Adrenal gland (tissue), 12 donors: ENCODE data around the gene COL6A2. TPM values are rescaled to one million over a fixed set of nuclear protein-coding genes. Genes with fewer than 3 reads are reported as not detected.
A peak's percentile ranks its signal among the peaks of the same experiment; 100 is the strongest.

Experiments used
- DNase-seq, 7 donors: peaks; one replicate each; pipeline ENCODE4 v3.0.0-alpha.2; 2019 to 2020
- H3K27ac ChIP-seq, 5 donors: fragments of 200-600 bp; sonication (generic) in 4 of 5; 1 replicate in 3 of 5; 2 replicates in 2 of 5; pipeline versions ENCODE4 v1.5.1 to v1.8.0; 2016 to 2020; ENCODE audit warnings: mild to moderate bottlenecking in 1 of 5
- H3K27me3 ChIP-seq: fragments of 200-600 bp; 2 replicates; pipeline ENCODE4 v1.8.0; 2021
- H3K36me3 ChIP-seq, 2 donors: fragments of 200-600 bp; replicated peaks in 1 of 2; 1 replicate in 1 of 2; 2 replicates in 1 of 2; pipeline versions ENCODE4 v1.5.1 to v1.8.0; 2018 to 2022
- H3K4me1 ChIP-seq, 2 donors: fragments of 200-600 bp; replicated peaks in 1 of 2; 1 replicate in 1 of 2; 2 replicates in 1 of 2; pipeline versions ENCODE4 v1.5.1 to v1.8.0; 2018 to 2021
- H3K4me3 ChIP-seq, 4 donors: fragments of 200-600 bp; sonication (generic) in 3 of 4; one replicate each; pipeline ENCODE4 v1.5.1; 2016 to 2018
- H3K9me3 ChIP-seq, 3 donors: fragments of 200-600 bp; sonication (generic) in 1 of 3; replicated peaks in 1 of 3; 1 replicate in 2 of 3; 2 replicates in 1 of 3; pipeline versions ENCODE4 v1.5.1 to v1.8.0; 2016 to 2021
- CTCF ChIP-seq, 6 experiments: fragments of 450-650 bp in 4 of 6; fragments of 200-600 bp in 2 of 6; sonication (generic) in 1 of 6; IDR thresholded peaks; 1 replicate in 5 of 6; 2 replicates in 1 of 6; pipeline versions ENCODE4 v1.5.1 to v1.8.0; 2016 to 2021; ENCODE audit warnings: antibody characterized with exemption in 6 of 6, mild to moderate bottlenecking in 2 of 6, moderate library complexity in 1 of 6
- POLR2A ChIP-seq, 2 donors: fragments of 450-650 bp; IDR thresholded peaks; one replicate each; pipeline ENCODE4 v1.6.1; 2017; ENCODE audit warnings: antibody characterized with exemption in 2 of 2, mild to moderate bottlenecking in 2 of 2, moderate library complexity in 1 of 2
- WGBS, 4 donors: extraction: QIAGEN DNeasy Blood & Tissue Kit in 2 of 4; methylation state at CpG; one replicate each; pipeline versions ENCODE4 v1.1.5 to v1.1.7; 2013 to 2017; 5-methylcytosine and 5-hydroxymethylcytosine counted together
- intact Hi-C, 2 donors: fragments of 100-400 bp; cut with DNase I; formaldehyde crosslinking; loops; one replicate each; pipeline versions ENCODE4 v1.14.1 to v1.15.0; 2022 to 2023
- polyA plus RNA-seq, 3 donors: library from polyadenylated mRNA; stranded (reverse); fragments of 200-250 nt in 2 of 3; fragments of 350-450 nt in 1 of 3; fragmentation: Illumina TruSeq in 1 of 3; extraction: RNeasy Lipid Tissue Mini Kit (QIAGEN cat#74804) in 1 of 3; gene quantifications; one replicate each; pipeline ENCODE4 v1.2.3, GENCODE V29; 2013 to 2014
- total RNA-seq, 9 donors: library from RNA; depleted of rRNA in 4 of 9; stranded (reverse); fragments of >200 nt in 4 of 9; fragments of 120-200 nt in 1 of 9; fragmentation: NEBNext Ultra II Directional in 1 of 9; extraction: Animal tissue kit (Norgen Biotek cat#: 25700) in 1 of 9; gene quantifications; one replicate each; pipeline versions ENCODE4 v1.1.0 to v1.2.4, GENCODE V29; 2013 to 2023
- donor health status: healthy with polysubstance abuse.
- donor health status: Bipolar disorder and iron deficiency.
- donor health status: DM: yes; HTN: yes; CAD: no.
- donor health status: DM: no; HTN: no; CAD: no.
- donor health status: DM: no; HTN: no; CAD: no.
- donor health status: DM: yes; HTN: yes; CAD: no.

Gene COL6A2
- total and polyA plus RNA-seq, 12 donors, result 19.0 to 543 (median 181) TPM

DNA sequence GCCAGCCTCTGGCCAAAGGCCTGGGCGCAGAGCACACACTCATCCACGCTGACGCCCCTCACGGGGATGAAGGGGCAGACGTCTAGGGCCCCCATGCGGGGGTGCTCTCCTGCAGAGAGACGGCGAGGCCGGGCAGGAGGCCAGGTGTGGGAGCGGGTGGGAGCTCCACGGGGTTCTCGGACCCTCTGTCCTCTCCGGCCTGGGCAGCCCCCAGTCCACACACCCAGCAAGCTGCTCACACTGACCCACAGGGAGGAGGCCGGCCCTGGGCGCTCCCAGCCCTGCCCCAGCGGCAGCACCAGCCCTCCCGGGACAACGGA lies 55.0 kb downstream of the COL6A2 start:
- 13 to 52% (median 31%) methylated on average over 4 to 18 of the region's 18 CpGs; no CpG with 5 or more reads in 1 of the 4 donors for WGBS, 4 donors
- Histone ChIP-seq H3K9me3 (no peaks in the 10 kb centered on the region), H3K27ac (peak overlapping the region in 1 of 5 donors; percentile 4), H3K36me3 (no peaks in the 10 kb centered on the region), H3K27me3 (no peaks in the 10 kb centered on the region), H3K4me3 (peak overlapping the region in 1 of 4 donors; percentile 25), H3K4me1 (peaks cover 11 to 12% of the 10 kb centered on the region in 2 donors)
- DNase-seq, result peak in 2 of 7 donors; percentile 25
- intact Hi-C loops, result no loop called here
- TF ChIP-seq POLR2A (IDR thresholded peaks at IDR 0.05), result no peak

- peak overlapping the region in 1 of 4 donors; percentile 25 for H3K4me3 ChIP-seq
- H3K9me3 ChIP-seq, result no peaks in the 10 kb centered on the region
- H3K4me1 ChIP-seq, result peaks cover 11 to 12% of the 10 kb centered on the region in 2 donors
- intact Hi-C loops, result no loop called here
- H3K27ac ChIP-seq, result peak overlapping the region in 1 of 5 donors; percentile 4
- DNase-seq, result peak; percentile 54 to 80 (median 70)
- no peaks in the 10 kb centered on the region for H3K27me3 ChIP-seq
- WGBS, 4 donors, result 9 to 36% (median 31%) methylated on average over 4 to 33 of the region's 33 CpGs
- no peaks in the 10 kb centered on the region for H3K36me3 ChIP-seq
- TF ChIP-seq CTCF (IDR thresholded peaks at IDR 0.05), result peak; percentile 45 to 70 (median 65)
- no peak for TF ChIP-seq POLR2A (IDR thresholded peaks at IDR 0.05)
These were observed 55.6 kb downstream of the COL6A2 start for GRCh38 chr21:46153247-46154154.

DNA sequence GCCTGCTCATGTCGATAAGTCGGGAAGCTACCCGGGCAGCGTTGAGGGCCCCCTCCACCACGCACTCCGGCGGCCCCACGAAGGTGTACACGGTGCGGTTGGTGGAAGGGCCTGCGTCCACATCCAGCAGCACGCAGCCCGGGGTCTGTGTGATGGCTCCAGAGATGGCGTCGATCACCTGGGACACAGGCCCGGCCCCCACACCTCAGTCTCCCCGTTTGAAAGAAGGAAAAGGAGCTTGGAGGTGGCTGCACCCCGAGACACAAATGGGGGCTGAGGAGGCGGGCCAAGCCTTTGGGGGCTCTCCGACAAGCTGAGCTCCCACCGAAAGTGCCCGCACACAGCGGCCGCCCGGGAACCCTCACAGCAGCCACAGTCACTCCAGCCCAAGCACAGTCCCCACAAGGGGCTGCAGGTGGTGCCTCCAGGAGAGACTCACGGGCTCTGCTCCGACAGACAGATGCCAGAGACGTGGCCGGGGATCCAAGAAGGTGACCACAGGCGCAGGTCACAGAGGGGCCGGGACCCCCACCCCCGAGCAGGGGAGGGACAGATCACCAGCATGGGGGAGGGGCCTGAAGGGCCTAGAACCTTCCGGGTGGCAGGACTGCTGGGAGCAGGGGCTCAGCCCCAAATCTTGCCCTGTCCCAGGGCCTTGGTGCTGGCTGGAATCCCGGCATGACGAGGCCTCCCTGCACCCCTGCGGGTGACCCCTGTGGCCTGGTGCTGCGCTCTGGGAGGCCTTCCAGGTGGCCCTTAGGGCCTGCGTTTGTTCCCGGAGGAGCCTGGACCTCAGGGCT lies 56.4 kb downstream of the COL6A2 start:
- no peaks in the 10 kb centered on the region for H3K27me3 ChIP-seq
- intact Hi-C loops, result no loop called here
- peak in 6 of 7 donors; percentile 1 to 48 (median 18) for DNase-seq
- no peak overlapping the region for H3K27ac ChIP-seq
- no peak overlapping the region for H3K4me3 ChIP-seq
- TF ChIP-seq POLR2A (IDR thresholded peaks at IDR 0.05), result no peak
- no peak for TF ChIP-seq CTCF (IDR thresholded peaks at IDR 0.05)
- no peaks in the 10 kb centered on the region for H3K9me3 ChIP-seq
- H3K4me1 ChIP-seq, result peaks cover 11 to 12% of the 10 kb centered on the region in 2 donors
- no peaks in the 10 kb centered on the region for H3K36me3 ChIP-seq
- 87 to 96% (median 93%) methylated on average over 12 to 39 of the region's 39 CpGs for WGBS, 4 donors

DNA sequence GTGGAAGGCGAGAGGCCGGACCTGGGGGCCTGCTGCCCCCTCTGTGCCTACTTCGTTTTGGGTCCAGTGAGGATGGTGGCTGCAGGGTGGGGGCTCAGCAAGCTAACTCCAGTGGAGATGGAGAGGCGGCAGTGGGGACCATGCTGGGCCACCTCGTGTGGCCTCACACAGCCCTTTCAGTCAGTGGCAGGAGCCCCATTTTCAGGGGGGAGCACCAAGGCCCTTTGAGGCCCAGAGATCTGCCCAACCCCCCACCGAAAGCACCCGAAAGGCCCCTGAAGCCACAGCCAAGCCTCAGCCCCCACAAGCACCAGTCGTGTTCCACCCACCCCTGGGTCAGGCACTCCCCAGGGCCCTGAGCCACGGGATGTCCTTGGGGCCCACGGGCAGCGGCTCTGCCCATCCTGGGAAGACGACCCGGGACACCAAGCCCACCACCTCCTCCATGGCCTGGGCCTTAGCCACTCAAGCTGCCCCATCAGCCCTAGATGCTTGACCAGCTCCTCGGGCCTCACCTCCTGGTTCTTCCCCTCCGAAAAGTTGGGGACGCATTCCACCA lies 57.1 kb downstream of the COL6A2 start:
- Histone ChIP-seq H3K27ac (no peak overlapping the region), H3K4me1 (peaks cover 11 to 12% of the 10 kb centered on the region in 2 donors), H3K36me3 (no peaks in the 10 kb centered on the region), H3K4me3 (no peak overlapping the region), H3K9me3 (no peaks in the 10 kb centered on the region), H3K27me3 (no peaks in the 10 kb centered on the region)
- intact Hi-C loops, result no loop called here
- WGBS, 4 donors, result 70 to 95% (median 79%) methylated on average over 5 to 16 of the region's 16 CpGs
- peak in 3 of 7 donors; percentile 5 to 19 (median 14) for DNase-seq
- TF ChIP-seq CTCF (IDR thresholded peaks at IDR 0.05) (no peak), POLR2A (IDR thresholded peaks at IDR 0.05) (no peak)
